Fibroblast of lung (primary cell): ENCODE measurements around the gene SGCA.

Source experiments
- EZH2 ChIP-seq: IDR thresholded peaks from 2 replicates; pipeline ENCODE4 v1.5.1; 2012; ENCODE audit warnings: low read length, control low read depth, mild to moderate bottlenecking; ENCODE audit errors: missing control alignments
- TF ChIP-seq, protein P1 (sequence below), 2 donors: IDR thresholded peaks in 1 of 2; conservative IDR thresholded peaks in 1 of 2; 1 replicate in 1 of 2; 2 replicates in 1 of 2; pipeline ENCODE4 v1.5.1; 2011 to 2012; ENCODE audit warnings: low read length in 2 of 2, control low read depth in 1 of 2, inconsistent platforms in 1 of 2, low read depth in 1 of 2, mild to moderate bottlenecking in 1 of 2

- TF ChIP-seq, protein P1, sequence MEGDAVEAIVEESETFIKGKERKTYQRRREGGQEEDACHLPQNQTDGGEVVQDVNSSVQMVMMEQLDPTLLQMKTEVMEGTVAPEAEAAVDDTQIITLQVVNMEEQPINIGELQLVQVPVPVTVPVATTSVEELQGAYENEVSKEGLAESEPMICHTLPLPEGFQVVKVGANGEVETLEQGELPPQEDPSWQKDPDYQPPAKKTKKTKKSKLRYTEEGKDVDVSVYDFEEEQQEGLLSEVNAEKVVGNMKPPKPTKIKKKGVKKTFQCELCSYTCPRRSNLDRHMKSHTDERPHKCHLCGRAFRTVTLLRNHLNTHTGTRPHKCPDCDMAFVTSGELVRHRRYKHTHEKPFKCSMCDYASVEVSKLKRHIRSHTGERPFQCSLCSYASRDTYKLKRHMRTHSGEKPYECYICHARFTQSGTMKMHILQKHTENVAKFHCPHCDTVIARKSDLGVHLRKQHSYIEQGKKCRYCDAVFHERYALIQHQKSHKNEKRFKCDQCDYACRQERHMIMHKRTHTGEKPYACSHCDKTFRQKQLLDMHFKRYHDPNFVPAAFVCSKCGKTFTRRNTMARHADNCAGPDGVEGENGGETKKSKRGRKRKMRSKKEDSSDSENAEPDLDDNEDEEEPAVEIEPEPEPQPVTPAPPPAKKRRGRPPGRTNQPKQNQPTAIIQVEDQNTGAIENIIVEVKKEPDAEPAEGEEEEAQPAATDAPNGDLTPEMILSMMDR (conservative IDR thresholded peaks at IDR 0.05 in 1 of 2, IDR thresholded peaks at IDR 0.05 in 1 of 2; ENCODE audit: low read depth in 1 of 2, low read length in 2 of 2): no peak
- no peak for TF ChIP-seq EZH2
These were observed 45.1 kb upstream of the SGCA start for GRCh38 chr17:50120475-50121253.
